Putamen (tissue), 1 donor: ENCODE results near the gene TBCC.
A peak's percentile ranks its signal among the peaks of the same experiment; 100 is the strongest.

ENCODE experiments used
- DNase-seq: peaks from one replicate; pipeline ENCODE4 v3.0.0-alpha.2; 2016; ENCODE audit warnings: low spot score

The TBCC gene

DNA sequence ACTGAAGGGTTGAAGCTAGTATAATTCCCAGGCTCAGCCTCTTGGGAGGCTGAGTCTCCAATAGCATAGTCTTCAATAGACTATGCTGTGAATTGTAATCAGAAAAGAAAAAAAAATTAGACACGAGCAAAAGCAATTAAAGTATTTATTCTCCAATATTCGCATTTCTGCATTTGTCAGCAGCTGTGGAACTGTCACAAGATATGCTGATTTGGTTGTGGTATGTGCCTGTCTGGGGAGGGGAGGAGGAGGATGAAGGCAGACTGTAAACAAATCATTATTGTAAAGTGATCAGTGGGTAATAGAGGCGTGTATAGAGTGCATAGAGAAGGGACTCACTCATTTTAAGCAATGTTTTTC is 25.8 kb upstream of the TBCC start:
- DNase-seq: no peak

DNA sequence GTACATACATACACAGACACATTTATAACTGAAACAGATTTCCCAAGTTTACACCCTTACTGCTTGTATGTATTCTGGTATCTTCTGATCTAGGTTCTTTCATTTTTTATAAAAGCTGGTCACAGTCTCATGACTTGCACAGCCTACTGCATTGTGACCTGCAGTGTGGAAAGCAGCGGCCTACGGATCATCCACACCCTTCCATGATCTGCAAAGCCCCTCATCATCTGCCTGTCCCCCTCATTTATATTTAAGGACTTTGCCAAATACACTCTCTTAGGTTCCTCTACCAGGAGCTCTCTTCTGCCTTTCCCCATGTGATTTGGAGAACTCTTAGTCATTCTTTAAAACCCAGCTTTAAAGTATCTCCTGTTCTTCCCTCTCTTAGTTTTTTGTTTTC is 23.9 kb upstream of the TBCC start:
- DNase-seq: no peak

DNA sequence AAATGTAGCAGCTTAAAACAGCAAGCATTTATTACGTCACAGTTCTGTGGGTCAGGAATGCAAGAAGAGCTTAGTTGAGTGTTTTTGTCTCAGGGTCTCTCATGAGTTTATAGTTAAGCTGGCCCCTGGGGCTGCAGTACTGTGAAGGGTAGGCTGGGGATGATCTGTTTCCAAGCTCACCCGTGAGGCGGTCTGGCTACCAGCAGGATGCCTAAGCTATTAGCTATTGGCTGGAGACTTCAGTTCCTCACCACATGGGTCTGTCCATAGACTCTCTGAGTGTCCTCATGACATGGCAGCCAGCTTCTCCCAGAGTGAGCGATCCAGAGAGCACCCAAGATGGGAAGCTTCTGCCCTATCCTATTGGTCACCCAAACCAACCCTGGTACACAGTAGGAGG is 23.1 kb upstream of the TBCC start:
- DNase-seq: no peak

DNA sequence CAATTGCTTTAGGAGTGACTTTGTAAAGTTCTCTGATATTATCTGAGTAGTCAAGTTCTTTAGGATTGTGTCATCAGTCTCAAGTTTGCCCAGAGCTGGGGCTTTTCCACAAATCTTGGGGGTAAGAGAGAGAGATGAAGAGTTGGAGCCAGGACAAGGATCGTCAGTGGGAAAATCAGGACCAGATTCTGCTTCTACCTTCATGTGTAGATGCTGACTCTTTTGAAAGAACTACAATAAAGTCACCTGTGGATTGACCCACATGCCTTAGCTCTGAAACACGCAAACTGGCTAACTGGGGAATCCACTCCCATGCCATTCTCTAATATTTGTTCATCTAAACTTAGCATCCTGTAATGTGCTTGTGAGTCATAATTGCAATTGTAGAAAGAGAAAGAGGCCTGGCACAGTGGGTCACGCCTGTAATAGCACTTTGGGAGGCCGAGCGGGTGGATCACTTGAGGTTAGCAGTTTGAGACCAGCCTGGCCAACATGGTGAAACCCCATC is 20.3 kb upstream of the TBCC start:
- DNase-seq: no peak

DNA sequence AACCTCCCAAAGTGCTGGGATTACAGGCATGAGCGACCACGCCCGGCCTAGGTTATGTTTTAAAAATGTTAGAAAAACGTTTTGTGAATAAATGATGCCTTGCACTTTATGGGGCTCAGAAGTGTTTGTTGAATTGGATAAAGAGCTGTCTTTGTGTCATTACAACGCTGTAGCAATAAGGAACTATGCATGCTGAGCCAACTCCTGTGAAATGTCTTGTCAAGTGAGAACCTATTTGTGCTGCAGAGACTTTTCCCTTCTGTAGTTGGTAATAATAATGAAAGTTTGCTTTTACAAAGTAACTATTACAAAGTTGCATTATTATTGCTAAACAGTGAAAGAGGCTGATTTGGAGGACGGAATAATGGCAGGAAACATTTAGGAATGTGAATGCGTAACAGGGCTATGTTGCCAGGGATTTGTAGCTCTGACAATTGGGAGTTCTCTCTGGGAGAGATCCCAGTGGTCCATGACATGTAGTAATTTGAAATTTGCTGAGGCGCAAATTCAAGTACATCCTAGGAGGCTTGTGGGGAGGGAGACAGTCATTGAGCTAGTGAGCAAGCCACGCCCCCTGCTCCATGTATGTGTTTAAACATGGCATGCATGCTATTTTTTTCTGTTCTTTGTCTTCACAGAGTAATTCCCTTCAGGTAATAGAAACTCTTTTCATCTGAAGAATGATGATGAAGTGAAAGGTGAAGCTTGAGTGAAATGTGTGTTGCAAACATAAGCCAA is 19.2 kb upstream of the TBCC start:
- no peak for DNase-seq

DNA sequence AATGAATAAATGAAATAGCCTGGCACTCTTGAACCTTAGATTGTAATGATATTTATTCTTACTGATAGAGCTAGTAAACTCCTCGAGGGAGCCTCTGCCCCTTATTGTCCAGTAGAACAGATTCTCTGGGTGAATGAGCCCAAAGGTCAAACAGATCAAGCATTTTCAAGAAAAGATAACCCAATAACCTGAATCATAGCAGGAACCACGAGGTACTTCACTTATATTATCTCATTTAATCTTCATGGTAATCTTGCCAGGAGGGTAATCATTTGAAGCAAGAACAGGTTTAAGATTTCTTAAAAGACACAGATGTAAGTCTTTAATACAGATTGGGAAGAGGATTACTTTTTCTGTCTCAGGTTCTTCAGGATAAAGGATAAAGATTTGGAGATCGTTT is 17.0 kb upstream of the TBCC start:
- DNase-seq: no peak

DNA sequence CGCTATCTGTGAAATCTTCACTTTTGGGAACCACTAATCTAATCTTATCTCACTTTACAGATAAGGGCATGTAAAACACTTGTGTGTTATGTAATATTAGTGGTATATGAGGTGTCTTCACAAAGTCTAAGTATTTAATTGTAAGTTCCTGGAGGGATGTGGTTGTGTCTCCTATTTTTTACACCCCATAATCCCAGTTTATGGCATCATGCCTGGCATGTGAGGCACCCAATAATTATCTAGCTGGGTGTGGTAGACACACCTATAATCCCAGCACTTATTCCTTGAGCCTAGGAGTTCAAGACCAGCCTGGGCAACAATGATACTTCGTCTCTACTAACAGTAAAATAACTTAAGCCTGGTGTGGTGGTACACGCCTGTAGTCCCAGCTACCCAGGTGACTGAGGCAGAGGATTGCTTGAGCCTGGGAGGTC is 16.5 kb upstream of the TBCC start:
- no peak for DNase-seq

DNA sequence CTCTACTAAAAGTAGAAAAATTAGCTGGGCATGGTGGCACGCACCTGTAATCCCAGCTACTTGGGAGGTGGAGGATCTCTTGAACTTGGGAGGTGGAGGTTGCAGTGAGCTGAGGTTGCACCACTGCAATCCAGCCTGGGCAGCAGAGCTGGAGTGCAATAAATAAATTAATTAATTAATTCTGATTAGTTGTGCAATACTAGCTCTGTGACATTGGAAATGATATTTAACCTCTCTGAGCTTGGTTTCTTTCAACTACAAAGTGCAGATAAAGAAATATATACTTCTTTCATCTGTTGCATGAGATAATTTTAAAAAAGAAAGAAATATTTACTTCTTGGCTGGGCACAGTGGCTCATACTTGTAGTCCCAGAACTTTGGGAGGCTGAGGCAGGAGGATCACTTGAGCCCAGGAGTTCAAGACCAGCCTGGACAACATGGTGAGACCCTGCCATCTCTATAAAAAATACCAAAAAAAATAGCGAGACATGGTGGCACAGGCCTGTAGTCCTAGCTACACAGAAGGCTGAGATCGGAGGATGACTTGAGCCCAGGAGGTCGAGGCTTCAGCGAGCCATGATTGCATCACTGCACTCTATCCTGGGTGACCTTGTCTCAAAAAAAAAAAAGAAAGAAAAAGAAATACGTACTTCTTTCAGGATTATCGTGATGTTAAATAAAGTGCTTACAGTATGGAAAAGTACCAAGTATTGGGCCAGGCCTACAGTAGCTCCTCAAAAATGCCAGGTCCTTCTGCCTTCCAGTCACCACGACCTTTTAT is 15.6 kb upstream of the TBCC start:
- DNase-seq: no peak

DNA sequence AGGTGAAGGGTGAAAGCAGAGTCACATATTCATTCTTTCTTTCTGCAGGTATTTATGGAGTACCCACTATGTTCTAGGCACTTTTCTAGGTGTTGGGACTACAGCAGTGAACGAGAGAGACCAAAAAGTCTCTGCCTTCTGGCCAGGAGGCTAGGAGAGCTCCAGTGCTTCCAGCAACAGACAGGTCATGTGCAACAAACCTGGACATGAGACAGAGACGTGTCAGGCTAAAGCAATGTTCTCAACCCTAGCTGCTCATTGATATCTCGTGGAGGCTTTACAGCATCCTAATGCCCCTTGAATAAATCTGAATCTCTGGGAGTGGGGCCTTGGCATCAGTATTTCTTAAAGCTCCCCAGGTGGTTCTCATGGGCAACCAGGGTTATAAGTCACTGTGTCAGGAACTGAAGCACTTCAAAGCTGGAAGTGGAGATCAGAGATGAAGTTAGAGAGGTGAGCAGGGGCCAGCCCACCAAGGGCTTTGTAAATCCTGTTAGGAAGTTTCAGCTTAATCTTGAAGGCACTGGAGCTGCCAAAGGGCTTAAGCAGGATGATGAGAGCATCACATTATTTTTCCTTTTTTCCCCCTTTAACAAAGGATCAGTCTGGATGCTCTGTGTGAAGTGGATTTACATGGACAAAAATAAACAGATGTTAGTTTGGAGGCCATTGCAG is 13.0 kb upstream of the TBCC start:
- no peak for DNase-seq

DNA sequence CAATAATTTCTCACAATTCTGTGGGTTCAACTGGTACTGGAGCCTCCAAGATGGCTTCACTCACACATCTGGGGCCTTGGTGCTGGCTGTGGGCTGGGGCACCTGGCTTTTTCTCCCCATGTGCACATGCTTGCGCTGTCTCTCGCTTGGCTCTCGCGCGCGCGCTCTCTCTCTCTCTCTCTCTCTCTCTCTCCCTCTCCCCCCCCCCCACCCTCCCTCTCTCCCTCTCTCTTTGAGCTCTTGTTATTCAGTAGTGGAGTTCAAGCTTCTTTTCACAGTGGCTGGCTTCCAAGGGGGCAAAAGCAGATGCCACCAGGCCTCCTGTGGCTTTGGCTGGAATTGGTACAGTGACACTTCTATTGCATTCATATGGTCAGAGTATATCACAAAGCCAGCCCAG is 10.8 kb upstream of the TBCC start:
- no peak for DNase-seq

DNA sequence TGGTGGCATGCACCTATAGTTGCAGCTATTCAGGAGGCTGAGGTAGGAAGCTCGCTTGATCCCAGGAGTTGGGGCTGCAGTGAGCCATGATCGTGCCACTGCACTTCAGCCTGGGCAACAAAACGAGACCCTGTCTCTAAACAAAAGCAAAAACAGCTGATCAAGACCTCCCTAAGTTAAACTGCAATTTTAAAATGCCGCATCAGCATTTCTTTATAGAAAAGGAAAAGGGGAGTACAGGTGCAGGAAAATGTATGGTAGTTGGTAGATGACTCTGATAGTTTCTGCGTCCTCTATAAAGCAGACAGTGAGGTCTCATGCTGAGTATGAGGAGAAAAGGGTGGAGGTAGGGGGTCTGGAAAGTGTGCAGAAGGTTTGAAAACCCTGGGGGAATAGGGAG is 8.9 kb upstream of the TBCC start:
- DNase-seq: no peak

DNA sequence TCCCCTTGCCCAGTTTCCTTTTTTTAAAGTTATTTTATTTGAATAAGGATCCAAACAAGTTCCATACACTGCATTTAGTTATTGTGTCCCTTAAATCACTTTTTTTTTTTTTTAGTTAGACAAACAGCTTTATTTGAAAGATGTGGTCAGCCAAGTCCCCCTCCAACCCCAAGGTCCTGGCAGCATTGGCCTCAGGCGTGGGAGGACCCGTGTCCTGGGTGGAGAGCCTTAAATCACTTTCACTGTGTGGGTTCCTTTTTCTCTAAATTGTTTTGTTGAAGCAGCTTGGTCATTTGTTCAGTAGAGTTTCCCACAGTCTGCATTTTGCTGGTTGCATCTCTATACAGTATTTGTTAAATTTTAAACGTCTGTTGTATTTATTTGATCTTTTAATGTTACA is 5.2 kb upstream of the TBCC start:
- no peak for DNase-seq

DNA sequence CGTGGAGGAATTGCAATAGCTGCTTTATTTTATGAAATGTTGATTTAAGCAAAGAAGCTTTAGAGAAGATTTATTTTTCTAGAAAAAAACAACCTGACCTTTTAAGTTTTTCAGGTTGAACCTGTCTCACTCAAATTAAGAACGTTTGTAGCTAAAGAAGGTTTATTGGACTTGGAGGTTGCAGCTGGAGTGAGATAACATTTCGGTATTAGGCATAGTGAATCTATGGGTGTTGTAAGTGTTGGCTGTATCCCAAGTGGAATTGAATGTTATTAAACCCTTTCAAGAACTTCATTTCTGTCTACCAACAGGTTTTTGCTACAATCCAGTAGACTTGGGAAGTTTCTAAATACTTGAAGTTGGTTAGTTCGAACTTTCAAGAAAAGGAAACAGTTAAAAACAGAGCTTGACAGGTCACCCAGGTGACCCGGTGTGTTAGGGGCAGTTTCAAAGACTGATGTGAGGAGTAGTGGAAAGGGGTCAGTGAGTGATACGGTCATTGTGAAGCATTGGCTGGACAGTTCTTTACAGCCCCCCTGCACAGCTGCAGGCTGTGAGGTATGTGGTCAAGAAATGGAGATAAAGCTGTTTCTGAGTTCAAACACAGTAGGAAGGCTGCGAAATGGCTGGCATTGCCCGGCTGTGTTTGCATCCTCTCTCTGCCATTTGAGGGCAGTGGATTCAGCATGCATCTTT is 2.4 kb upstream of the TBCC start:
- no peak for DNase-seq

DNA sequence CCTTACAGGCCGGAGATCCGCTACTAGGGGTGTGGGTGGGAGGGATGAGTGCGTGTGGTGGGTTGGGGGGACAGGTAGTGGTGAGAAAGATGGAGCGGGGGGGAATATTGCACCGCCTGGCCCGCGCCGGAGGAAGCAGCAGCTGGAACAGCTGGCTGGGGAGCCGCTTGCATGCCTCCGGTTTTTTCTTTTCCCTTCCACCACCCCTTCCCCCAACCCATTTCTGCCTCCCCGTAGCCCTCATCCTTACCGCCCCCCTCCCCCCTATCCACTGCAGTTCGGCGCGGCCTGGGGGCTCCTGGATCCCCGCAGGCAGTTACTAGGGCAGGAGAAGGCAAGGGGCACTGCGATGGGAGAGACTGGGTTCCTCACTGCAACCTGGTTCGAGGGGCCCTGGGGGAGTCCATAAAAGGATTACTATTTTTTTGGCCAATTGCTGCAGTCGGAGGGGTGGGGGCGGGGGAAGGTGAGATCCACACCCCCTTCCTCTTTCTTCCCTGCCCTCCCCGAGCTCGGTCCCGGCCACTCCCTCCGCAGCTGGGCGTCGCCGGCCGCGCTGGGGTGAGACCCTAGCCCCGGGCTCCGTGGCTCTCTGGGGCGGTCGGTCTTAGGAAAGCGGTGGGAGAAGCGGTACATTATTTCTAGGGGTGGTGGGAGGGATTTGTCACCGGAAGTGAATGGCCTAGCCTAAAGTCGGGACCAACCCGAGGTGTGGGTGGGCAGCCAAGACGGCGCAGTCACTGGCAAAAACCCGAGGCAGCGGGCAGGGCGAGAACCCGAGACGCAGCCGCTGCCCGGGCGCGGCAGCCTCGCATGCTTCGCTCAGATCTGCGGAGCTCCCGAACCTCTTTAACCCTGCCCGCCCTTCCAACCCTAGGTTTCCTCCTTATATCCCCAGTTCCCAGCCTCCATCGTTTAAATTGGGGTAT is 824 bp upstream of the TBCC start:
- DNase-seq: peak; percentile 78

DNA sequence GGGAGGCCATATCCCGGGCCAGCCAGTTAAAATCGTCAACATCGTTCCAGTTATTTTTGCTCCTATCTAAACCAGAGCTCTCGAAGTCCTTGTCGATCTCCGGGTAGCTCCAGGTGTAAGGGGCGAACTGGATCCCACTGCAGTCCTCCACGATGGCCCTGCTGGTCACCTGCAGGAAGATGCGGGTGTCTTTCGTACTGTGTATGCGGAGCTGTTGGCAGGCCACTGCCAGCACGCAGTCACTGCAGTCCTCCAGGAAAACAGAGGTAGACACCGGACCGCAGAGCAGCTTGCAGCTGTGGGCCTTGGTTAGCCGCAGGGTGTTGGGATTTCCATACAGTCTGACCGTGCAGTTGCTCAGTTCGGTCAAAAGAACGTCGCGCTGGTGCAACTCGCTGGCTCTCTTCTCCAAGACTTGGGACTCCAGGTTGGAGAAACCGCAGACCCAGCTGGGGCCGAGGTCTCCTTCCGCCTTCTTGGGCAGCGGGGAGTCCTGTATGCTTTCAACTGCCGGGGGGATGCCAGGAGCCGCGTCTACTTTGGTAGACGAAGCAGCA is 742 bp downstream of the TBCC start:
- no peak for DNase-seq

DNA sequence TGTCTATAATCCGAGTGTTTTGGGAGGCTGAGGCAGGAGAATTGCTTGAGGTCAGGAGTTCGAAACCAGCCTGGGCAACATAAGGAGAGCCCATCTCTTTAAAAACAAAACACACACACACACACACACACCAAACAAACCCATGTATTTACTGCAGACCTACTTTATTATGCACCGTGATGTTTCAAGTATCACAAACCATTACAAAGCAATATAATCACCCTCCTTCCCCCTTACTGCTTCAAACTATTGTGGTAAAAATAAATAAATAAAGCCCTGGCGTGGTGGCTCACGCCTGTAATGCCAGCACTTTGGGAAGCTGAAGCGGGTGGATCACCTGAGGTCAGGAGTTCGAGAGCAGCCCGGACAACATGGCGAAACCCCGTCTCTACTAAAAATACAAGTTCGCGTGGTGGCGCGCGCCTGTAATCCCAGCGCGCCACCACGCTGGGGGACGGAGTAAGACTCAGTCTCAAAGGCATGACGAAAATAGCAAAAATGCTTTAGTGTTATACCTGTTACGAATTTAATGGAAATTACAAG is 1.5 kb downstream of the TBCC start:
- DNase-seq: no peak

DNA sequence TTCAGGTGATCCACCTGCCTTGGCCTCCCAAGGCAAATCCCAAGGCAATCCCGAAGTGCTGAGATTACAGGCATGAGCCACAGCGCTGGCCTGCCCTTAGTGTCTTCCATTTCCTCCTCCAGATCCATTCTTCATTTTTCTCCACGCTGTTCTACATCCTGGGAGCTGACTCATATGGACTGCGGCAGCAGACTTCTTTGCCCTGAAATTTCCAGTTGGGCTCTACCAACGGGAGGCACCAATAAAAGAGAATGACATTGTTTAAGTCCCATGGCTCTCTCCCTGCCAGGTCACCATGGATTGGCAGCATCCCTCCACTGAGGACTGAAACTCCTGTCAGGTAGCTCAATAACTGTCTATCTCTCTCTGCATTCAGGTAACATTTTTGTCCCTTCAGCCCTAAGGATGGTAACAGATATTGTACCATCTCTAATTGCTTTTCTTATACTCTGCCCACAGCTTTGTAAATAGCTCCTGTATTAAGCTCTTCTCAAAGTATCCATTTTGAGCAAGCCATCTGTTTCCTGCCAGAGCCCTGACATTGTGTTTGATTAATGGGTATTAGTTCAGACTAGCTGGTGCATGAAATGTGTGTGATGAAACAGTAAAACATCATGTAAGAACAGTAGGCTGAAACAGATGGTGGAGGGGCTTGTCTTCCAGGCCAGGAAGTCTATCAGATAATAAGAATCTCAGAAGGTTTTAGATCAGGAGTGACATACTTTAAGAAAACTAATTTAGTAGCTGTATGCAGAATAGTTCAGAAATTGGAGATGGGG is 3.6 kb downstream of the TBCC start:
- no peak for DNase-seq

DNA sequence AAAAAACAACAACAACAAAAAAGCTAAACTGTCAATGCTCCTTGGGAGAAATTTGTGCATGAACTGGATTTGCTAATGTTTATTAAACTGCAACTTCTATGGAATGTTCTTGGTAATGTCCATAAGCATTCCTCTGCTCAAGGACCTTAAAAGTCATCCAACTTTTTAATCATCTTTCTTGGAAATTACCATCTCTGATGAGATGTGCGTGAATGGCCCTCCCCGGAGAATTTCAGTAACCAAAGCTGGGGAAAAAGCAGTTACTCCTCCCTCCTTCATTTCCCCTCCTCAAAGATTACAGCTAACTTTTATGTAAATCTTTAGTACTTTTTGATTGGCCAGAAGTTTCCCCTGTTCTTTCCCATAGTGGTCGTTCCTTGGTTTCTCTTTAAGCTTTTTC is 5.2 kb downstream of the TBCC start:
- DNase-seq: no peak

DNA sequence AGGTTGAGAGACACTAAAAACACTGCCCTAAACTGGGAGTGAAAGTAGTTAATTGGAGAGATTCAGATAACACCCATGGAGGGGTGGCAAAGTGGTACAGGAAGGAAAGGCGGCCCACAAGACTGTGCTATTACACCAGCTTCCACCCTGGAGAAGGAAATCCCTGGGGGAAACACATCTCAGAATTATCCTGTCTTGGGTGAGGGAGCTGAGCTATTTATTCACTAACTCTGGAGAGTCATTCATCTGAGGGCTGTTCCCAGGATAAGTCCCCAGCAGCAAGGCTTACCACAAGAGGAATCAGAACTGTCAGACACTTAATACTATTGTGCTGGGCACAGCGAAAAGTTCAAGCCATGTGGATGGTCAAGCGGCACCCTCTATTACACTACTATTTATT is 9.9 kb downstream of the TBCC start:
- no peak for DNase-seq
